Heart left ventricle (tissue), 13 donors: ENCODE data around the gene MED12L.

Source experiments
- CTCF ChIP-seq, 12 donors: fragments of 200-600 bp; sonication (generic) in 4 of 12; IDR thresholded peaks; one replicate each; pipeline versions ENCODE4 v1.5.0 to v1.8.0; 2018 to 2022; ENCODE audit warnings: antibody characterized with exemption in 12 of 12, mild to moderate bottlenecking in 5 of 12
- POLR2A ChIP-seq, 2 donors: fragments of 450-650 bp; IDR thresholded peaks; one replicate each; pipeline ENCODE4 v1.6.1; 2017; ENCODE audit warnings: antibody characterized with exemption in 2 of 2, mild to moderate bottlenecking in 2 of 2, moderate library complexity in 2 of 2
- donor health status: ischemic (EF 13 %, LVEDD 7.1; RV severe dilation, severe dysfunction).
- donor health status: DM: no; HTN: yes; CAD: no.
- donor health status: DM: no; HTN: no; CAD: no.
- donor health status: ischemic (EF 25% LVEDD 6.9; RV normal size, moderate dysfunction).
- donor health status: ischemic (EF 25% LVEDD 5.7; RV mildly dilated, moderate dysfunction).
- donor health status: ischemic (EF 35%, LVEDD 5.7; RV mildly dilated, moderate dysfunction).
- donor health status: nonischemic (EF 11% LVEDD 7.7; RV severe dilation, severe dysfunction).
- donor health status: DM: yes; HTN: yes; CAD: no.
- donor health status: PGD.
- donor health status: ischemic (EF 29% LVEDD 5.4; RV normal size, mild dysfunction).
- donor health status: nonischemic (EF 23%, LVEDD 6.1; RV moderate dilation, normal function).

GRCh38 chr3:151259664-151260063 is 174.2 kb downstream of the MED12L start:
- TF ChIP-seq CTCF (IDR thresholded peaks at IDR 0.05) (no peak), POLR2A (IDR thresholded peaks at IDR 0.05) (no peak)
